GM21737 (cell line): ENCODE data around the gene FYN.
"Not testable (repeated sequence)": the region's sequence is repeated elsewhere in the genome, so short reads cannot be mapped to it uniquely, and the experiment has no call there.

Source experiments
- ATAC-seq: cut with Tn5 transposase; IDR thresholded peaks from one replicate; pipeline ENCODE4 v1.9.1; 2021; ENCODE audit warnings: mild to moderate bottlenecking, moderate library complexity; ENCODE audit not compliant: unreplicated experiment

The FYN gene

DNA sequence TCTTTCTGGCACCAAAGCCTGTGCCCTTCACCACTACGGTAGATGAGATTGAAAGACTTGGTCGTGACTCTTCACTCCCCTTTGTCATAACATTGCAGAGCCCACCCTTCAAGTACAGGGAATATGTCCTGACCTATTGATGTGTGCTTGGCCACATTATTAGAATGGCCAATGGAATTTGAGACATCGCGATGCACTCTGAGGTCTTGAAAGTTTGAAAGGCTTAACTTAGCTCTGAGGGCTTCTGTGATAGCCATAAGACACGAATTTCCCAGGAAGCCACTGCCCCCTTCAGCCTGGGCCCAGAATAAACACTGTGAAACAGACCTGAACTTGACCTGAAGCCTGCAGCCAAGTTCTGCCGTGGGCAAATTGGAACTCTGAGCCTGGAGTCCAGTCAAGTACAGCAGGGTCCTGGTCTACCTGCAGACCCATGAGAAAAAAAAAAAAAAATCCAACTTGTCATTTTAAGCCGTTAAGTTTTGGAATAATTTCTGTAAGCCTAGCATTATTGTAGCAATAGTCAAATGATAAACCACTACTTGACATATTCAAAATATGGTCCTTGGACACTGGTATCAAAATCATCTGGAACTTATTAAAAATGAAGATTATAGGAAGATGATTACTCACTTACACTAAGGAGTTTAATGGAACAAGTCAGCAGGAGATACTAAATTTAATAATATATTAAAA, 230.6 kb downstream of the FYN start:
- ATAC-seq = no peak

DNA sequence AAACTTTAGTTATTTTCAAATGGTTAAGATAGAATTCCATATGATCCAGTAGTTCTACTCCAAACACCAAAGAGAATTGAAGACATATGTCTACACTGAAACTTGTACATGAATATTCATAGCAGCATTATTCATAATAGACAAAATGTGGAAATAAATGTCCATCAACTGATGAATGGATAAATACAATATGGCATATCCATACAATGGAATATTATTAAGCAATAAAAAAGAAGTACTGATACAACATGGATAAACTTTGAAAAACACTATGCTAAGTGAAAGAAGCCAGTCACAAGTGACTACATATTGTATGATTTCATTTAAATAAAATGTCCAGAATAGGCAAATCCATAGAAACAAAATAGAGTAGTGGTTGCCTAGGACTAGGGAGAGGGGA, 234.0 kb downstream of the FYN start:
- no peak for ATAC-seq

DNA sequence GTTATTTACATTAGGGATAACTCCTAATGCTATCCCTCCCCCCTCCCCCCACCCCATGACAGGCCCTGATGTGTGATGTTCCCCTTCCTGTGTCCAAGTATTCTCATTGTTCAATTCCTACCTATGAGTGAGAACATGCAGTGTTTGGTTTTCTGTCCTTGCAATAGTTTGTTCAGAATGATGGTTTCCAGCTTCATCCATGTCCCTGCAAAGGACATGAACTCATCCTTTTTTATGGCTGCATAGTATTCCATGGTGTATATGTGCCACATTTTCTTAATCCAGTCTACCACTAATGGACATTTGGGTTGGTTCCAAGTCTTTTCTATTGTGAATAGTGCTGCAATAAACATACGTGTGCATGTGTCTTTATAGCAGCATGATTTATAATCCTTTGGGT, 238.3 kb downstream of the FYN start:
- not testable (repeated sequence) for ATAC-seq

DNA sequence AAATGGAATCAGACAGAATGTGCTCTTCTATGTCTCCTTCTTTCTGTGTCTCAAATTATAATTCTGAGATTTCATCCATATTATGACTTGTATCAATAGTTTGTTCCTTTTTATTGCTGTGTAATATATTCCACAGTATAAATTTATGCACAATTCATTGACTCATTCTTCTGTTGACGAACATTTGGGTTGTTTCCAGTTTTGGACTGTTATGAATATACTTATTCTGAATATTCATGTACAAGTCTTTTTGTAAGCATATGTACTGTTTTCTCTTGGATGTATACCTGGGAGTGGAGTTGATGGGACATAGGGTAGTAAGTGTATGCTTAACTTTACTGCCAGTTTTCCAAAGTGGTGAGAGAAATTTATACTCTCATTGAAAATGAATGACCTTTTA, 239.4 kb downstream of the FYN start:
- ATAC-seq = no peak

DNA sequence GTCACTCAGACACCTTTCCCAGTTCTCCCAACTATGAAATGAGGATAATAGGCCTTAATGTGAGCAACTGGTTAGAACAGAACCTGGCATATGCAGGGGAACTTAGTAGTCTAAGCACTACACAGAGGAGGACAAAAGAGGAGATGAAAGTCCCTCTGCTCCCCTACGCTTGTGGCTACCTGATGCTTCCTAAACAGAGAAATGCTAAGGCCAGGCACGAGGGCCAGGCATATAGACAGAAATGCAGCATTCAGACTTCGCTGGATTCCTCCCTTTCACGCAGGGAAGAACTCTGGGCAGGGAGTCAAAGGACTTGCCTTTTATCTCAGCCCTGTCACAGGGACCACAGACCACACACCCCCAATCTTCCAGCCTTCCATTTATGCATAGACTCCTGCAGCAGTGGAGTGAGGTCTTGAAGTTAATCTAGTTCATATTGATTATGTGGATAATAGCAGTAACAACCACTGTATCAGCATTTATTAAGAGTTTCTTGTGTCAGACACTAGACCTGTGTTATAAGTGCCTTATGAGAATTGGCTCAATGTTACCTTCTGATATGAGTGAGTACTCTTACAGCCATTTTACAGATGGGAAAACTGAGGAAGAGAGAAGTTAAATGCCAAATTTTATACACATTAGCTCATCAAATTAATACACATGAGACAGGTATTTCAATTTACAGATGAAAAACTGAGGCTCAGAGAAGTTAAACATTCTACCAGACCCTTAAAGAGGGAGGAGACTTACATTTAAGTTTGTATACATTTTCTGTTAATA, 240.6 kb downstream of the FYN start:
- ATAC-seq = no peak

DNA sequence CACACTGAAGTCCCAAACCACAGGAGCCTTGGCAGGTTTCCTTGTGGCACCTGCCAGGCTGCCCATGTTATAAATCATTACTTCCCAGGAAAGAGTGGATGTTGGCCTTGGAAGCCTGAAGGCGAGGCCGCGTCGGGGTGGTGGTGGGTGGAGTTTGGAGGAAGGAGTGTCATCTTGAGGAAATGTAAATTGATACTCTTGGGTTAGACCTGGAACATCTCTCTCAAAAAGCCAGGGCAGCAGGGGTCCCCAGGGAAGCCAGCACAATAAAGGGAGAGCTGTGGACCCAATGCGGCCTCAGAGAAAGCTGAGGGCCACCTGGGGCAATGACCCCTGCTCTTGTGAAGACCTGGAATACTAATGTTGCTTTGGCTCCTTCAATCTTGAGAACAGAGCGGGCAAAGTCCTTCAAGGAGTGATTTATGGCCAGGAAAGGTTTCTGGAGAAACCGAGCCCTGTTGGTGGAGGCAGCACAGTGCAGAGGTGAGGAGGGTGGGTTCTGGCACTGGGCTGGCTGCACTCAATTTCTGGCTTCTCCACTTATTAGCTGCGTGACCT, 241.3 kb downstream of the FYN start:
- no peak for ATAC-seq

DNA sequence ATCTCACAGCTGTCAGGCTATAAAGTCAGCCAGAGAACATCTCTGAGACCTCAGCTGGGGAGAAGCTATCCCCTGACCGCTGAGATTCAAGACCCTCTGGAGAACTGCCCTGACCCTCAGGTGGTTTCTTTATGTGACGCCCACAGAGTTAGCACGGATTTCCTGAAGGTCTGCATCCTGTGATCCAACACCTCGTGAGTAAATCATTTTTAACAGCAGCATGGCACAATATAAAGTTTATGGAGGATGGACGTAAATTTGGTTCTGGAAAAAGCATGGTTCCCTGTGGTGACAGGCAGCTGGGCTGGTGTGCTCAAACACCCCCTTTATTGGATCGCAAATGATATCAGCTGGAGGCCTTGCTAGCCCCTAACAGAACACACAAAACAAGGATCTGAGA, 242.2 kb downstream of the FYN start:
- ATAC-seq = no peak

DNA sequence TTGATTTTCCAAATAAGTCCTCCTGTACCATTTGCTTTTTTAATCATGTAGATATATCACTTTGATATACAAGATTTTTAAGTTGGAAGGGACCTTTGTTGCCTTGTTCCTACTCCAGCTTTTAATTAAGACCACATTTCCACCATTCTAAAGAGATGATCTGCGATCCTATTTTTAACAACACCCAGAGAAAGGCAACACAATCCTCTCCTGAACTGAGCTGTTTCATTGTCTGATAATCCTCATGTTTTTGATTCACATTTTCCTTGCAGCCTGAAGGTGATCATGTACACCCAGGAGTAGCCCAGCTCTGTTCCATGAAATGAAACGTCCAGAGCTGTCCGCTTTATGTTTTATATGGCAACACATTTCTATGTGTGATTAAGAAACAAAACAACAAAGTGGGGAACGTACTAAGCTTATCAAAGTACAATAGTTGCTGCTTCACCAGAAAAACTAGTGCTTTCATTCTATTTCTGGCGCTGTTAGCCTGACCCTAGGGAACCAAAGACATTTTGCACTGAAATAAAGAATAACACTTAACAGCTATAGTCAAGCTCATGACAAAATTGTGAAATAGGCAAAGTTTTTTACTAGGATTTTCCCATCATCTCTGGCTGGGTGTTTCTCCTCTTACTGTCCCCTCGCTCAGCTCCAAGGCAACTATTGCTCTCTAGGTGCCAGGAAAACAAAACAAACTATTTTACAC, 245.0 kb downstream of the FYN start:
- no peak for ATAC-seq

DNA sequence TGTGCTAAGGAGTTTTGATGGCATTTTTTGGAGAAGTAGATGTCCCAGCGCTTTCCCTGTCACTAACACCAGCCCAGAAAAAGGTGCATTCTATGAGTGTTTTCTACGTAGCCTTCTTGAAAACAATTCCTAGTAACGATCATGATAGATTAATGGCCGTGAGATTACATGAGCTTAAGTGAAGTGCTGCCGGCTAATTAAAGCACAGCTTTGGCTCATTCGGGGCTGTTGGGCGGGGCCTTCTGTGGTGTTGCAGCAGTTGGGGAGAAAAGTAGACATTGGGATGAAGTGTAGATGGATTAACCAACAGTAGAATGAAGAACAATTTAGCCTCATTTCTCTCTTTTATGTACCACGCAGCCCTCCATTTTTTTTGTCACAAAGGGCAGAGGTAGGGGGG, 246.8 kb downstream of the FYN start:
- ATAC-seq = no peak

DNA sequence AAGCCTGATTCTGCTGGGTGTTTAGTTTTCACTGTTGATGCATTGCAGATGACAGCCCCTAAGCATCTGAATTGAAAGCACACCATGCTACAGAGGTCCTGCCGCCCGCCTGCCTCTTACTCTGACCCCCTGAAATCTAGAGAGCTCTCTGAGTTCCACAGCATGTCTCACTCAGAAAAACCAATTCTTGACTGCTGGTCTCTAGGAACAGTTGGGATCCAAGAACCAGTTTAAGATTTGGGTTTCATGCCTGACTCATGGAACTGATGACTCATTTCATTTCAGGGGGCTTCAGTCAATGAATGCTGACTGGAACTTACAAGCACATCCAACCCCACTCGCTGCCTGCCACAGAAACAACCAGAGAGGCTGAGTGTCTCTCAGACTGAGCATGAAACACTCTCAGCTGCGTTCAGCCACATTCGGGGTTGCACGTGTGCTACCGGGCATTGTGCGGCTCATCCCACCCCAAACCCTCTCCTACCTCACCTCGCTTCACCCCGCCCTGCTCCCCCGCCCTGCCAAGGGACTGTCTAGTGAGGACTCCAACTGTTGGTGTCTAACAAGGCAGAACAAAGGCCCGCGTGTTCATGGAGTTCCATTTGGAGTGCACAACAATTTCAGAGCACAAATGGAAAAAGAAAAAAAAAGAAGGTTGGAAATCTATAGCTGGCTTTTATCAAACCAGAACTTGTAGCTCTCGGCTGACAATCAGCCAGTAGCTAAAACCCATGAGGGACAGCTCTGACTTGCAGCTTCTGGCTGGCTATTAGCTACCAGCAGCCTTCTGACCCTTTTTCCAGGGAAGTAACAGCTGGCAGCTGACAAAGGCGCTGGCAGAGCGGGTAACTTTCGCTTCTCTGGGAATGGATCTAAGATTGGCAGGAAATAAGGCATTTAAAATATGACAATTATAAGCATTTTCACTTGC, 247.5 kb downstream of the FYN start:
- no peak for ATAC-seq

DNA sequence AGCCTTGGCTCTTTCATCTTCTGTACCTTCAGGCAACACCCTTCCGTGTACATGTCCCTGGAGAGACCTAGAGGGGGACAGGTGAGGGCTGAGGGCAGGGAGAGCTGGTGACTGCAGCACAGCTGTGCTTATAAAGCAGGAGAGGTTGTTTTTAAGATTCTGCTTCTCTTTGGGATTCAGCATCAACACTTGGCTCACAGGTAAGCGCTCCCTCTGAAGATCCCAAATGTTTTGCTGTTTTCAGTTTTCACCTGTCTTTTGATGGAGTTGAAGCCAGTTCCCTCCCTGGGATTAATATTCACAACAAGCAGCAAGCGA, 248.2 kb downstream of the FYN start:
- ATAC-seq = no peak

DNA sequence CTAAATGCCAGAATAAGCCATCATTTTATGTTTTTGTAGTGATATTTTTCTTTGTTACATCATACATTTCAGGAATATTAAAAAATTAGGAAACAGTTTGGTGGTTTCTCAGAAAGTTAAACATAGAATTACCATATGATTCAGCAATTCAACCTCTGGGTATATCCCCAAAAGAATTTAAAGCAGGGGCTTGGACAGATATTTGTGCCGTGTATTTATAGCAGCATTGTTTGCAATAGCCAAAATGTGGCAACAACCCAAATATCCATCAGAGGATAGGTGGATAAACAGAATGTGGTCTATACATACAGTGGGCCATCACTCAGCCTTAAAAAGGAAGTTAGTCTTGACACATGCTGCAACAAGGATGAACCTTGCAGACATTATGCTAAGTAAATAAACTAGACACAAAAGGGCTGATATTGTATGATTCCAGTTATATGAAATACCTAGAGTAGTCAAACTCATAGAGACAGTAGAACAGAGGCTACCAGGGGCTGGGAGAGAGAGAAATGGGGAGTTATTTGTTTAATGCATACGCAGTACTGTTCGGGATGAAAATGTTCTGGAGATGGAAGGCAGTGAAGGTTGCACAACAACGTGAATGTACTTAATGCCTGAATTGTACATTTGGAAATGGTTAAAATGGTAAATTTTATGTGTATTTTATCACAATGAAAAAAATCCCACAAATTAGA, 248.7 kb downstream of the FYN start:
- ATAC-seq = no peak

DNA sequence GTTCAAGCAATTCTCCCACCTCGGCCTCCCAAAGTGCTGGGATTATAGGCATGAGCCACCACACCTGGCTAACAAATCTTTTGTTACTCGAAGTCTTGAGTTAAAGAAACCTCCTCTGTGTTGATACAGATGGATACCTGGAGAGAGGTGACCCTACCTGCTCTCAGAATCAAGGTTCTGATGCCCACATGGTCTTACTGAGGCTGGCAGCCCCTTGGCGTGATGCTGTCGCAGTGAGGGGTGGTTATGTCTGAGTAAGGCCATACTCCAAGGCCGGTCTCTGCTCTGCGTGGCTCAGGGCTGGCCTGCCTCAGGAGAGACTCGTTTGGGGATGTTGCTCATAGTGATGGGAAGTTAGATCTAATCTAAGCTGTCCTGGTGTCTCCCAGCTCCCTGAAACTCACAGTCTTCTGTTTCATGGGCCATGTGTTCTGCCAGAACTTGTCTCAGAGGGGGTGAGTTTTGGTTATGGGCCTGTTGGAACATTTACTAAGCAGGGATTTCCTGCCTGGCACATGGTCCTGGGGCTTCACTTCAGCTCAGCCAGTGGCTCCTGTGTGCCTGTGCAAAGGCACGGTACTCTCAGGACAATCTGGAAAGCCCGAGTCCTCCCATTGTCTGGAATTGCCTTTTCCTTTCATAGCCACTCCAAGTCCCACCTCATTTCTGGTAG, 250.1 kb downstream of the FYN start:
- ATAC-seq = no peak

DNA sequence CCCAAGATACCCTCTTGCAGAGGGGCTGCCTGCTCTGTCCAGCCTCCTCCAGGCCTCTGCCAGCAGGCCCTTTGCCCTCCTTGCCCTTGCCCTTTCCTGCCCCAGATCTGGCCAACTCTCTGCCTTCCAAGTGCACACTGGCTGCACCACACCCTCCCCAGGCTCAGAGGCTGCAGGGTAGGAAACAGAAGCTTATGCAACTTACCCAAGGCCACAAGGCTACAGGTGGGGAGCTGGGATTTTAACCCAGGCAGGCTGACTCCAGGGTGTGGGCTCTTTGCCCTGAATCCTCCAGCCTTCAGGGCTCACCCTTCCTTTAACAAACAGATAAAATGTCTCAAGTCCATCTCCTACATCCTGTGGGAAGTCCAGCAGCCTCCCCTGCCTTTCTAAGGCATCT, 253.1 kb downstream of the FYN start:
- ATAC-seq = no peak

DNA sequence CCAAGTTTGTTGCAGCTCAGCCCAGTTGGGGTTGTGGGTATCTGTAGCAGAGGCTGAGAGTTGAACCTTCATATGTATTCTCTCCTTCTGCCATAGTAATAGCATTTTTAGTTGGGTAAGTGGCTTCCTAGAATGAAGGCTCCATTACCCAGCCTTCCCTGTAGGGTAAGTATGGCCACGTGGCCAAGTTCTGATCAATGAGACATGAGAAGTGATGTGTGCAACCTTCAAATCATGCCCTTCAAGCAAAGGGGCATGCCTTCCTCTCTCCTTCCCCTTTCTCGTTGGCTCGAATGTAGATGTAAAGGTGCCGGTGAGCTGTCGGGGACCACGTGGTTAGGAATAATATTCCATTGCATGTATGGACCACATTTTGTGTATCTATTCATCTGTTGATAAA, 254.8 kb downstream of the FYN start:
- no peak for ATAC-seq

DNA sequence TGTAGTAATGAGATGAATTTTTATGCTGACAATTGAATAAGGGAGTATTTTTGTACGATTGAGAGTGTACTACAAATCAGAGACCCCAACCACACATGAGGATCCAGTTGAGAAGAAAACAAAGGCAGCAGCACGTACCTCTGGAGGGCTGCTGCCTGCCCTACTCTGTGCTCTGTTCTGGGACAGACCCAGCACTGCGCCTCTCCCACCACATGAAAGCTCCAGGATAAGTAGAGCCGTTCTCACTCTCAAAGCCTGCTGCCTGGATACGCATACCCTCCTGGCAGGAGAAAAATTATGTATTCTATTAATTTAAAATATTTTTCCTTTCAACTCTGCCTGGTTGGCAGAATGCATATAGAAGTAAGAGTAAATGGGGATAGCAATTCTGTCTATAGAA, 256.1 kb downstream of the FYN start:
- ATAC-seq = no peak

DNA sequence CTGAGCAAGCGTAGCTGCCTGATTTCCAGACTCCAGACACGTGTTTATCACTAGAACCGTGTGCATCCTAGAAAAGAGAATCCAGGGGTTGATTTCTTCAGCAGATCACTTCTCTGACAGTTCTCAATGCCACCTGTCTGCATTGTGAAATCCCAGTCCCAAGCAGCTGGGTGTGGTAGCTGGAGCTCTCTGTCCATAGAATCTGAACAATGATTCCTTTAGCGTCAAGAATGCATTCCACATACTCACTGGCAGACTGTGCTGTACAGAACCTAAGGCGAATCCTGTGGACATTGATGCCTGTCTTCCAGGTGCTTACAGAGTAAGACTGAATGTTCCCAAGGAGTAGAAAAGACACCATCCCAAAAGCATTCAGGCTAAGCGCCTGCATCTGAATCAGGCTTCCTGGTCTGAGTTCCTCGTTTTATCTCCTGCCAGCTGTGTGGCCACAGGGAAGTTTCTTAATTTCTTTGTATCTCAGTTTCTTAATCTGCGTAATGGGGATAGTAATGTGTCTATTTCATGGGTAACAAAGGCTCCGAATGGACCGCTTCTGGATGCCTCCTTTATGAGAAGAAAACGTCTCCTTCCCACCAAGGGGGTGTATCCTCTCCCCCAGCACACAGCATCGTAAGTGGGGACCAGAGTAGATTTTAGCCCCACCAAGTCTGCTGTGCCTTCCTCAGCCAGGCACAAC, 257.2 kb downstream of the FYN start:
- ATAC-seq = no peak

DNA sequence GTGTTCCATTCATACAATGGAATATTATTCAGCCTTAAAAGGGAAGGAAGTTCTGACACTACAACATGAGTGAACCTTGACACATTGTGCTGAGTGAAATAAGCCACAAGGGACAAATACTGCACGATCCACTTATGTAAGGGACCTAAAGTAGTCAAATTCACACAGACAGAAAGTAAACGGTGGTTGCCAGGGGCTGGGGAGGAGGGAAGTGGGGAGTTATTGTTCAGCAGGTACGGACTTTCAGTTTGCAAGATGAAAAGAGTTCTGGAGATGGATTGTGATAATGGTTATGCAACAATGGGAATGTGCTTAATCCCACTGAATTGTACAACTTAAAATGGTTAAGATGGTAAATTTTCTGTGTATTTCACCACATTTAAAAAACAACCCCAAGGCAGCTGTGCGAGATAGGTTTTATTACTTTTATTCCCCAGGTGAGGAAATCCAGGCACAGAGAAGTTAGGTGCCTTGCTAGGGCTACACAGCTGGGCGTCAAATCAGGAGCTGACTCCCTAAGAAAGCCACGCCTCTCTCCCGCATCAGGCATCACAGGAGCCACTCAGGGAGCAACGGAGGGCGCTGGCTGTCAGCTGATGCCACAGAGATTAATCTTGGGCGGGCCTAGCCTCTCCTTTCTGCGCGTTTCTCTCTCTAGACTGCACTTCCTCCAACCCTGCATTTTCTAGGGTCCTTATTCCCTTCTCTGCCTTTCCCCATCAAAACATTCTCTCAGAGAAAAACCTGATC, 258.2 kb downstream of the FYN start:
- no peak for ATAC-seq
